Thoracic aorta (tissue), 2 donors: ENCODE data around the gene OSBPL5. TPM values are rescaled to one million over a fixed set of nuclear protein-coding genes. Genes with fewer than 3 reads are reported as not detected.

ENCODE experiments used
- ATAC-seq: fragments of 150-250 bp; one replicate; pipeline ENCODE4 v1.8.0; 2017; ENCODE audit warnings: low read depth; ENCODE audit not compliant: insufficient number of reproducible peaks, low FRiP score
- DNase-seq: peaks from one replicate; pipeline ENCODE4 v3.0.0-alpha.2; 2020; ENCODE audit warnings: low spot score
- H3K27ac ChIP-seq, 2 donors: fragments of 200-600 bp; sonication (generic); 1 replicate in 1 of 2; 2 replicates in 1 of 2; pipeline ENCODE4 v1.5.1; 2016; ENCODE audit warnings: mild to moderate bottlenecking in 2 of 2, moderate library complexity in 2 of 2
- H3K27me3 ChIP-seq: fragments of 200-600 bp; sonication (generic); replicated peaks from 2 replicates; pipeline ENCODE4 v1.6.0; 2016; ENCODE audit warnings: mild to moderate bottlenecking; ENCODE audit not compliant: insufficient read depth
- H3K36me3 ChIP-seq: fragments of 200-600 bp; sonication (generic); one replicate; pipeline ENCODE4 v1.5.1; 2016
- H3K4me1 ChIP-seq, 2 donors: fragments of 200-600 bp; sonication (generic); 1 replicate in 1 of 2; 2 replicates in 1 of 2; pipeline versions ENCODE4 v1.5.1 to v1.6.0; 2016; ENCODE audit warnings: low read depth in 2 of 2, mild to moderate bottlenecking in 1 of 2; ENCODE audit not compliant: control insufficient read depth in 1 of 2
- H3K4me3 ChIP-seq: fragments of 200-600 bp; sonication (generic); 2 replicates; pipeline ENCODE4 v1.5.1; 2016; ENCODE audit warnings: mild to moderate bottlenecking
- H3K9me3 ChIP-seq: fragments of 200-600 bp; sonication (generic); 2 replicates; pipeline ENCODE4 v1.5.1; 2016
- CTCF ChIP-seq: fragments of 200-600 bp; sonication (generic); IDR thresholded peaks from one replicate; pipeline ENCODE4 v1.5.1; 2019; ENCODE audit warnings: antibody characterized with exemption
- total RNA-seq, 2 donors: library from RNA; depleted of rRNA; stranded (reverse); fragments of >200 nt; gene quantifications; one replicate each; pipeline versions ENCODE4 v1.1.0 to v1.2.3, GENCODE V29; 2016

The OSBPL5 gene
- total RNA-seq, 2 donors from 2014 or later = 99.9 to 121 TPM

- H3K4me3 ChIP-seq = no peak overlapping the region
- H3K9me3 ChIP-seq = no peaks in the 10 kb centered on the region
- H3K4me1 ChIP-seq = peaks cover 2 to 24% of the 10 kb centered on the region in 2 donors
- H3K27ac ChIP-seq = no peak overlapping the region
- no peak for DNase-seq
- H3K36me3 ChIP-seq = peaks cover 22% of the 10 kb centered on the region
- ATAC-seq = no peak
- no peaks in the 10 kb centered on the region for H3K27me3 ChIP-seq
- TF ChIP-seq CTCF = no peak
Measured at GRCh38 chr11:3130269-3131071, 34.6 kb downstream of the OSBPL5 start.

- ATAC-seq (no peak), DNase-seq (no peak)
- Histone ChIP-seq H3K9me3 (no peaks in the 10 kb centered on the region), H3K36me3 (peaks cover 22% of the 10 kb centered on the region), H3K27me3 (no peaks in the 10 kb centered on the region), H3K27ac (no peak overlapping the region), H3K4me1 (peaks cover 8 to 24% of the 10 kb centered on the region in 2 donors), H3K4me3 (no peak overlapping the region)
- TF ChIP-seq CTCF = no peak
Measured at GRCh38 chr11:3129591-3130268, 35.4 kb downstream of the OSBPL5 start.

GRCh38 chr11:3129181-3129590 lies 35.9 kb downstream of the OSBPL5 start:
- no peak for ATAC-seq
- Histone ChIP-seq H3K9me3 (no peaks in the 10 kb centered on the region), H3K27ac (no peak overlapping the region), H3K36me3 (peaks cover 22% of the 10 kb centered on the region), H3K4me3 (no peak overlapping the region), H3K4me1 (peaks cover 11 to 24% of the 10 kb centered on the region in 2 donors), H3K27me3 (no peaks in the 10 kb centered on the region)
- no peak for TF ChIP-seq CTCF
- DNase-seq = no peak

- Histone ChIP-seq H3K4me1 (peaks cover 17 to 30% of the 10 kb centered on the region in 2 donors), H3K27me3 (no peaks in the 10 kb centered on the region), H3K9me3 (no peaks in the 10 kb centered on the region), H3K4me3 (no peak overlapping the region), H3K27ac (no peak overlapping the region), H3K36me3 (peaks cover 22% of the 10 kb centered on the region)
- ATAC-seq = no peak
- no peak for TF ChIP-seq CTCF
- no peak for DNase-seq
Measured at GRCh38 chr11:3128356-3129180, 36.5 kb downstream of the OSBPL5 start.
